Colonic mucosa (tissue), 4 donors: ENCODE measurements around the gene ADAMTS14. TPM values are rescaled to one million over a fixed set of nuclear protein-coding genes. Genes with fewer than 3 reads are reported as not detected.

Source experiments
- DNase-seq: peaks from one replicate; pipeline ENCODE4 v3.0.0-alpha.2; 2020
- H3K27ac ChIP-seq: fragments of 200-600 bp; one replicate; pipeline ENCODE4 v1.8.0; 2021
- H3K27me3 ChIP-seq: fragments of 200-600 bp; one replicate; pipeline ENCODE4 v1.8.0; 2021
- H3K36me3 ChIP-seq: fragments of 200-600 bp; one replicate; pipeline ENCODE4 v1.8.0; 2021
- H3K4me1 ChIP-seq: fragments of 200-600 bp; one replicate; pipeline ENCODE4 v1.8.0; 2021; ENCODE audit warnings: mild to moderate bottlenecking
- H3K4me3 ChIP-seq: fragments of 200-600 bp; one replicate; pipeline ENCODE4 v1.8.0; 2021
- H3K9ac ChIP-seq, 2 donors: one replicate each; pipeline ENCODE4 v1.7.0; 2013; ENCODE audit warnings: control low read depth in 2 of 2, low read depth in 2 of 2, low read length in 2 of 2
- H3K9me3 ChIP-seq: fragments of 200-600 bp; one replicate; pipeline ENCODE4 v1.8.0; 2021
- intact Hi-C: fragments of 100-400 bp; cut with DNase I; formaldehyde crosslinking; loops from one replicate; pipeline ENCODE4 v1.14.1; 2022
- total RNA-seq, 2 donors: library from RNA; stranded (reverse); fragmentation: NEBNext Ultra II Directional in 1 of 2; extraction: Animal tissue kit (Norgen Biotek cat#: 25700) in 1 of 2; gene quantifications; one replicate each; pipeline ENCODE4 v1.2.1, GENCODE V29; 2021
- TF ChIP-seq, protein P1 (sequence below): fragments of 200-600 bp; IDR thresholded peaks from one replicate; pipeline ENCODE4 v1.8.0; 2022; ENCODE audit warnings: antibody characterized with exemption, mild to moderate bottlenecking
- donor health status: healthy.
- donor health status: DM: no; HTN: no; CAD: no.
- donor health status: DM: no; HTN: no; CAD: no.

The ADAMTS14 gene
- total RNA-seq, 2 donors from 2014 or later: 0.93 to 1.5 TPM

DNA sequence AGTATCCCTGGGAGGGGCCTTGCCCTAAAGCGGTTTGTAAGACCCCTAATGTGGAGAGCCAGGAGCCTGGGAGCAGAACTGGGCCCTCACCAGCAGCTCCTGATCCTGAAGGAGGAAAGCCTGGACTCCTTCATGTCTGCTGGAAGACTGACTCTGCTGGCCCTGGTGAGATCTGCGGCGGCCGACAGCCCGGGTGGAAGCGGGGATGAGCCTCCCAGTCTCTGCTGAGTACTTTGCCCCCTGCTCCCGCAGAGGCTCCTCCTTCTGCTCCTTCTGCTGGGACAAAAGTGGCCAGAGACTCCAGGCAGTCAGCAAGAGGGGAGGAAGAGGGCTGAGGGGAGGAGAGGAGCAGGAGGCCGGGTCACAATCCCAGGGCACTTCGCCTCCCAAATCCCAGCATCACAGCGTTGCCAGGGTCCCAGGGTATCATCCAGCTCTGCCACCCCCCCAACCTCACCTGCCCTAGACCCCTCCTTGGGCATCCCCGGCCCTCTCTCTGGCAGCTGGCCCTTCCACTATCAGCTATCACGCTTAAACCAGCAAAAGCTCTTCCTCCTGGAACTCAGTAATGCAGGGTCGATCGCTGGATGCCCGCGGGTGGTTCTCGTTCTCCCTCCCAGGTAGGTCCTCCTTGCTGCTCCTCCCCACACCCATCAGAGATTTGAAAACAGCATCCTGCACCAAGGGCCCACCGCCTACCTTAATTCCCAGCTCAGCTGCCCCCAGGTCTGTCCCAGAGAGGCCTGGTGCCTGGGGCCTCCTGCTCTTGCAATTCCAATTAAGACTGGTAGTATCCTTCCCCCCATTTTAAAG lies 105.0 kb downstream of the ADAMTS14 start:
- DNase-seq: no peak
- Histone ChIP-seq H3K36me3 (no peaks in the 10 kb centered on the region), H3K27me3 (no peaks in the 10 kb centered on the region), H3K4me1 (no peaks in the 10 kb centered on the region), H3K9ac (no peak overlapping the region), H3K9me3 (no peaks in the 10 kb centered on the region), H3K27ac (no peak overlapping the region), H3K4me3 (no peak overlapping the region)
- intact Hi-C loops: no loop called here
- TF ChIP-seq, protein P1, sequence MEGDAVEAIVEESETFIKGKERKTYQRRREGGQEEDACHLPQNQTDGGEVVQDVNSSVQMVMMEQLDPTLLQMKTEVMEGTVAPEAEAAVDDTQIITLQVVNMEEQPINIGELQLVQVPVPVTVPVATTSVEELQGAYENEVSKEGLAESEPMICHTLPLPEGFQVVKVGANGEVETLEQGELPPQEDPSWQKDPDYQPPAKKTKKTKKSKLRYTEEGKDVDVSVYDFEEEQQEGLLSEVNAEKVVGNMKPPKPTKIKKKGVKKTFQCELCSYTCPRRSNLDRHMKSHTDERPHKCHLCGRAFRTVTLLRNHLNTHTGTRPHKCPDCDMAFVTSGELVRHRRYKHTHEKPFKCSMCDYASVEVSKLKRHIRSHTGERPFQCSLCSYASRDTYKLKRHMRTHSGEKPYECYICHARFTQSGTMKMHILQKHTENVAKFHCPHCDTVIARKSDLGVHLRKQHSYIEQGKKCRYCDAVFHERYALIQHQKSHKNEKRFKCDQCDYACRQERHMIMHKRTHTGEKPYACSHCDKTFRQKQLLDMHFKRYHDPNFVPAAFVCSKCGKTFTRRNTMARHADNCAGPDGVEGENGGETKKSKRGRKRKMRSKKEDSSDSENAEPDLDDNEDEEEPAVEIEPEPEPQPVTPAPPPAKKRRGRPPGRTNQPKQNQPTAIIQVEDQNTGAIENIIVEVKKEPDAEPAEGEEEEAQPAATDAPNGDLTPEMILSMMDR: no peak

DNA sequence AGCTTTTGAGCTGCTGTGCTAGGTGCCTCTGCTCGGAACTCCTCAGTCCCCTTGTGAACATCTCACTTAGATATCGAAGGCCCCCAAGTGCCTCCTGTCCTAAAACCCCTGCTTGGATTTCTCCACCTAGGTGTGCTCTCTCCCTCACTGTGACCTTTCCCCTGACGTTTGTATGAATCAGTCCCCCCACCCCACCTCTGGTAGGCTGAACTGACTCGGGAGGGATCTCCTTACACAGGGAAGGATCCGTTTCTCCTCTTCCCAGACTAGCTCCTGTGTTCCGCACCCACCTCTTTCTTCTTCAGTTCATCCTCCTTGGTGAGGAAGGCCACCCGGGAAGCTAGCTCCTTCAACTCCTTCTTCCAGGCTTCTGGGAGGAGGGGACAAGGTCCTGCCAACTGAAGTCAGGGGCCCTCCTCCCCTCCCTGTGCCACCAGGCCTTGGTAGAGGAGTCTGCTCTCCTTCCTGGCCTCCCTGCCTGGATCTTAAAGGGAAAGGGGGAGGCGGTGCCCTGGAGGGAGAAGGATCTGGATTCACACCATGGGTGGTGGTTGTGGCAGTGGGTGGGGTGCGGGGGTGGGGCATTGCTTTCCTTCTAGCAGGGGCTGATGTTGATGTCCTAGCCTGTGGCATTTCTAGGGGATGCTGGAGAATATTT lies 106.1 kb downstream of the ADAMTS14 start:
- TF ChIP-seq, protein P1: no peak
- Histone ChIP-seq H3K27ac (no peak overlapping the region), H3K36me3 (no peaks in the 10 kb centered on the region), H3K4me1 (no peaks in the 10 kb centered on the region), H3K9me3 (no peaks in the 10 kb centered on the region), H3K4me3 (no peak overlapping the region), H3K27me3 (no peaks in the 10 kb centered on the region), H3K9ac (no peak overlapping the region)
- no peak for DNase-seq
- intact Hi-C loops: no loop called here

DNA sequence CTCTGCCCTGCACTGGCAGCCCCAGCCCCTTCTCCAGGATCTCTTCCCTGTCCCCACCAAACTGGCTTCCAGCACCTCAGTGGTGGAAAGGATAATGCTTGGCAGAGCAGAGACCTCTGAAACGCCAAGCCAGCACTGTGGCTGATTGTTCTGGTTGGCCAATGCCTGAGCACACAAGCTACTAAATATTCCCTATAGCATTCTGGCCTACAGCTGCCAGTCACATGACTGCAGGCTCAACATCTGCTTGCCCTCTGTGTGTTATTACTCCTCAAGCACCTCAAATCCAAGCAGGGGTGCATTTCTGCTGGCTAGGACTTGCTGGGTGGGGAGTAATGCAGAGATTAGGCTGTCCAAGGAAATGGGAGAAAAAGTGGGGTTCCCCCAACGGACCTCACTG lies 106.8 kb downstream of the ADAMTS14 start:
- Histone ChIP-seq H3K9ac (no peak overlapping the region), H3K4me1 (no peaks in the 10 kb centered on the region), H3K36me3 (no peaks in the 10 kb centered on the region), H3K27ac (no peak overlapping the region), H3K4me3 (no peak overlapping the region), H3K27me3 (no peaks in the 10 kb centered on the region), H3K9me3 (no peaks in the 10 kb centered on the region)
- no peak for DNase-seq
- intact Hi-C loops: no loop called here
- TF ChIP-seq, protein P1: no peak

DNA sequence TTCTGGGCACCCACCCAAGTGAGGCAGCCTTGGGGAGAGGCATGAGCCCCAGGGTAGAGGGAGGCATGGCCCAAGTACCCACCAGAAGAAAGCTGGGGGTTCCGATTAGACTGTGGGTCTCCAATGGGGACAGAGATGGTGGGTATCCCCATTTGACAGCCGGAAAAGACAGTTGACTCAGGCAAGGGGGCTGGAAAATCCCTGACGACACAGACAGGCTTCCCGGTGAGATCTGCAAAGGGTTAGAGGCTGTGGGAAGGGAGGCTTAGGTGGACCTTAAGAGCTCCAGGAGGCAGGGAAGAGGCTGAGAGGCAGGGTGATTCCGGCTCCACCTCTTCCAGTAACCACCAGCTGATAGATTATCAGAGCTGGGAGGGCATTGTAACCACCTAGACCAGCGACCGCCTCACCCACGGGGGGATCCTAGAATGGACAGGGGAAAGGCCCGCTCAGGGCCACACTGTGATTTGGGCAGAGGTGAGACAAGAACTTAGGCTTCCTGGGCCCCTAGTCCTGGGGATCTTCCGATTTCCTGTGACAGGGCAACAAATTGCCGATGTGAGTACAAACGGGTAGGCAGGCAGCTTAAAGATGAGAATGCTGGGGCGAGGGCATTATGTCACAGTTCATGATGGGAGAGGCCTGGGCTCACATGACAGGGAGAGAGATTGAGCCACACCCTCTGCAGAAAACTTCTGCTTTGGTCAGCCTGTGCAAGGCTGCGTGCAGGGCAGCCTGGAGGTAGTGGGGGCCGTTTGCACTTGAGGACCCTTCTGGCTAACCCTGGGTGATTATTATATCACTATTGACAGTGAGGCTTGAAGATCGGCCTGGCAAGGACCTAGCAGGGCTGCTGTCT lies 107.4 kb downstream of the ADAMTS14 start:
- H3K9ac ChIP-seq: no peak overlapping the region
- intact Hi-C loops: no loop called here
- H3K4me3 ChIP-seq: no peak overlapping the region
- H3K36me3 ChIP-seq: no peaks in the 10 kb centered on the region
- peak; percentile 48 for DNase-seq
- no peaks in the 10 kb centered on the region for H3K27me3 ChIP-seq
- TF ChIP-seq, protein P1: no peak
- no peaks in the 10 kb centered on the region for H3K4me1 ChIP-seq
- H3K9me3 ChIP-seq: no peaks in the 10 kb centered on the region
- H3K27ac ChIP-seq: no peak overlapping the region

DNA sequence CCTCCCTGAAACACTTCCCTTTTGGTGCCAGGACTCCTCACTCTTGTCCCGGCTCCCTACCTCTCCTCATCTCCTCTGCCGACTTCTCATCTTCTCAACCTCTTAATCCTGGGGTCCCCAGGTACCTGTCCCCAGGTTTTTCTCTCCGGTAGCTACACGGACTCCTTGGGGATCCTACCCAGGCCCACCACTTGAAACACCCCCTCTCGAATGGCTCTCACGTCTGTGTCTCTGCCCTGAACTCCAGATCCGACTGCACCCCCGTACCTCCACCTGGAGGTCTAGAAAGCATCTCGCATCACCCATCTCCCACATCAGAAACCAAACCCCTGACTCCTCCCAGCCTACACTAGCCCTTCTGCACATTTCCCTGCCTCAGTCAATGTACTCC lies 108.1 kb downstream of the ADAMTS14 start:
- TF ChIP-seq, protein P1: no peak
- Histone ChIP-seq H3K9ac (no peak overlapping the region), H3K9me3 (no peaks in the 10 kb centered on the region), H3K36me3 (no peaks in the 10 kb centered on the region), H3K4me1 (no peaks in the 10 kb centered on the region), H3K4me3 (no peak overlapping the region), H3K27me3 (no peaks in the 10 kb centered on the region), H3K27ac (no peak overlapping the region)
- DNase-seq: no peak
- intact Hi-C loops: no loop called here
